GM12878 (cell line): ENCODE measurements around the gene NUDT7. TPM values are rescaled to one million over a fixed set of nuclear protein-coding genes. Genes with fewer than 3 reads are reported as not detected.
A peak's percentile ranks its signal among the peaks of the same experiment; 100 is the strongest.

Experiments
- ATAC-seq: fragments of 200-7000 bp; cut with Tn5 transposase; 3 replicates; pipeline ENCODE4 v1.9.1; 2020; ENCODE audit warnings: mild to moderate bottlenecking, moderate library complexity
- BruUV-seq: library from RNA; stranded (reverse); fragments of 400-500 nt; replicated peaks from 2 replicates; lab custom pipeline; 2021; lab: Mats Ljungman, UMichigan
- CTCF ChIA-PET: fragments of 300-600 bp; sonication (Branson Sonifier 250); formaldehyde crosslinking; extraction: SDS; loops from one replicate; lab custom pipeline; 2021; ENCODE audit warnings: inconsistent platforms; lab: Yijun Ruan, JAX
- POLR2A ChIA-PET: fragments of 350-600 bp; formaldehyde crosslinking; extraction: SDS; loops from one replicate; lab custom pipeline; 2021; ENCODE audit warnings: inconsistent platforms; lab: Charles Lee
- RAD21 ChIA-PET: fragments of 300-600 bp; sonication (Branson Sonifier 250); formaldehyde crosslinking; loops from one replicate; lab custom pipeline; 2023; ENCODE audit warnings: antibody characterized with exemption; ENCODE audit not compliant: unreplicated experiment; lab: Charles Lee
- SMC1A ChIA-PET: fragments of 300-600 bp; sonication (Branson Sonifier 250); formaldehyde crosslinking; loops from one replicate; lab custom pipeline; 2023; ENCODE audit not compliant: unreplicated experiment, uncharacterized antibody; lab: Charles Lee
- DNase-seq: peaks from one replicate; pipeline ENCODE4 v3.0.0-alpha.2; 2011; ENCODE audit warnings: low read depth, low spot score
- FAIRE-seq: peaks from 3 replicates; lab custom pipeline; 2011; peaks lifted over from hg19 to GRCh38; lab: Jason Lieb, UNC
- H2AFZ ChIP-seq: 2 replicates; pipeline ENCODE4 v1.6.0; 2011; ENCODE audit warnings: low read depth, low read length, control low read depth; ENCODE audit not compliant: control insufficient read depth
- H3K27ac ChIP-seq: 2 replicates; pipeline ENCODE4 v1.5.1; 2011; ENCODE audit warnings: control low read depth; ENCODE audit not compliant: control insufficient read depth, insufficient read depth
- H3K27me3 ChIP-seq, 2 experiments: replicated peaks in 1 of 2; 2 replicates each; pipeline versions ENCODE4 v1.6.0 to v1.6.1; 2011; ENCODE audit warnings: low read length in 1 of 2; ENCODE audit not compliant: control insufficient read depth in 2 of 2, insufficient read depth in 2 of 2
- H3K36me3 ChIP-seq, 2 experiments: 2 replicates each; pipeline ENCODE4 v1.5.1; 2011; ENCODE audit warnings: low read length in 1 of 2; ENCODE audit not compliant: control insufficient read depth in 2 of 2, insufficient read depth in 2 of 2
- H3K4me1 ChIP-seq: 2 replicates; pipeline ENCODE4 v1.6.1; 2011; ENCODE audit warnings: mild to moderate bottlenecking, low read length, moderate library complexity, mixed read lengths; ENCODE audit not compliant: control insufficient read depth, insufficient read depth
- H3K4me2 ChIP-seq: 2 replicates; pipeline ENCODE4 v1.6.0; 2011; ENCODE audit warnings: control low read depth; ENCODE audit not compliant: control insufficient read depth, insufficient read depth
- H3K4me3 ChIP-seq: fragments of 200-600 bp; sonication (generic); 2 replicates; pipeline ENCODE4 v1.5.1; 2016
- H3K79me2 ChIP-seq: 2 replicates; pipeline ENCODE4 v1.6.0; 2011; ENCODE audit warnings: low read length; ENCODE audit not compliant: control insufficient read depth, insufficient read depth
- H3K9ac ChIP-seq: 2 replicates; pipeline ENCODE4 v1.8.0; 2011; ENCODE audit warnings: low read length, control low read depth, mixed read lengths; ENCODE audit not compliant: control insufficient read depth, insufficient read depth
- H3K9me3 ChIP-seq: replicated peaks from 3 replicates; pipeline ENCODE4 v1.5.1; 2011; ENCODE audit warnings: mild to moderate bottlenecking, low read length; ENCODE audit not compliant: control insufficient read depth, insufficient read depth
- H4K20me1 ChIP-seq: 2 replicates; pipeline ENCODE4 v1.6.0; 2011; ENCODE audit not compliant: control insufficient read depth, insufficient read depth
- CTCF ChIP-seq, 3 experiments: IDR thresholded peaks in 2 of 3; conservative IDR thresholded peaks in 1 of 3; 2 replicates each; pipeline ENCODE4 v1.5.1; 2011; ENCODE audit warnings: low read depth in 3 of 3, low read length in 3 of 3, mild to moderate bottlenecking in 3 of 3, control low read depth in 2 of 3, moderate library complexity in 2 of 3, inconsistent platforms in 1 of 3, mixed read lengths in 1 of 3; ENCODE audit not compliant: control insufficient read depth in 2 of 3, insufficient read depth in 1 of 3; ENCODE audit errors: extremely low read depth in 1 of 3
- FOXM1 ChIP-seq: IDR thresholded peaks from 2 replicates; pipeline ENCODE4 v1.6.1; 2012; ENCODE audit warnings: low read depth, mild to moderate bottlenecking, inconsistent platforms, low read length, moderate library complexity
- NFYA ChIP-seq: IDR thresholded peaks from 2 replicates; pipeline ENCODE4 v1.6.1; 2011; ENCODE audit warnings: low read depth, mild to moderate bottlenecking, low read length, improper control_type of control experiment, borderline replicate concordance
- RAD21 ChIP-seq: IDR thresholded peaks from 2 replicates; pipeline ENCODE4 v1.6.1; 2011; ENCODE audit warnings: mild to moderate bottlenecking, low read depth, low read length, moderate library complexity; ENCODE audit not compliant: insufficient read depth
- SMC3 ChIP-seq: IDR thresholded peaks from 2 replicates; pipeline ENCODE4 v1.6.1; 2011; ENCODE audit warnings: low read length, improper control_type of control experiment, borderline replicate concordance
- SPI1 ChIP-seq: IDR thresholded peaks from 2 replicates; pipeline ENCODE4 v1.6.1; 2011; ENCODE audit warnings: low read depth, mild to moderate bottlenecking, low read length, moderate library complexity, borderline replicate concordance; ENCODE audit not compliant: insufficient read depth
- WGBS: methylation state at CpG from one replicate; pipeline ENCODE4 v1.1.6; 2016; ENCODE audit warnings: low lambda C conversion rate; ENCODE audit not compliant: insufficient replicate concordance, insufficient coverage; ENCODE audit errors: missing lambda C conversion rate; 5-methylcytosine and 5-hydroxymethylcytosine counted together
- in situ Hi-C: fragments of 300-500 bp; cut with MboI; formaldehyde crosslinking; loops from 9 replicates; pipeline ENCODE4 v1.14.3; 2018; ENCODE audit warnings: mixed read lengths
- intact Hi-C: fragments of 100-400 bp; cut with micrococcal nuclease; formaldehyde crosslinking; loops from one replicate; pipeline ENCODE4 v1.14.2; 2022; ENCODE audit not compliant: unreplicated experiment
- polyA plus RNA-seq, 11 experiments: library from polyadenylated mRNA; depleted of rRNA in 4 of 11; unstranded in 6 of 11; stranded (reverse) in 5 of 11; fragments of >200 nt; fragmentation: Nextera tagmentation in 4 of 11; fragmentation: Illumina TruSeq in 1 of 11; extraction: Ambion mirVana in 4 of 11; extraction: Trizol in 1 of 11; gene quantifications; 1 replicate in 1 of 11; 2 replicates in 10 of 11; pipeline versions ENCODE4 v1.2.1 to v1.2.3, GENCODE V29; 2011 to 2016; ENCODE audit warnings: inconsistent platforms in 2 of 11, missing spikeins in 2 of 11, low read depth in 1 of 11
- total RNA-seq, 4 experiments: library from RNA; depleted of rRNA in 3 of 4; stranded (reverse); fragments of >200 nt in 3 of 4; fragmentation: Illumina TruSeq in 1 of 4; extraction: Trizol in 1 of 4; gene quantifications; 2 replicates each; pipeline versions ENCODE4 v1.2.1 to v1.2.3, GENCODE V29; 2013 to 2021
- TF ChIP-seq, protein P1 (sequence below): fragments of 450-650 bp; IDR thresholded peaks from 2 replicates; pipeline ENCODE4 v1.6.1; 2017; ENCODE audit warnings: mild to moderate bottlenecking, moderate library complexity

The NUDT7 gene
- total and polyA plus RNA-seq, 10 of the 15 experiments (the other 5 are each of a cell fraction or from before 2014, with no cell fraction given) = 2.8 to 14.3 (median 5.2) TPM

DNA sequence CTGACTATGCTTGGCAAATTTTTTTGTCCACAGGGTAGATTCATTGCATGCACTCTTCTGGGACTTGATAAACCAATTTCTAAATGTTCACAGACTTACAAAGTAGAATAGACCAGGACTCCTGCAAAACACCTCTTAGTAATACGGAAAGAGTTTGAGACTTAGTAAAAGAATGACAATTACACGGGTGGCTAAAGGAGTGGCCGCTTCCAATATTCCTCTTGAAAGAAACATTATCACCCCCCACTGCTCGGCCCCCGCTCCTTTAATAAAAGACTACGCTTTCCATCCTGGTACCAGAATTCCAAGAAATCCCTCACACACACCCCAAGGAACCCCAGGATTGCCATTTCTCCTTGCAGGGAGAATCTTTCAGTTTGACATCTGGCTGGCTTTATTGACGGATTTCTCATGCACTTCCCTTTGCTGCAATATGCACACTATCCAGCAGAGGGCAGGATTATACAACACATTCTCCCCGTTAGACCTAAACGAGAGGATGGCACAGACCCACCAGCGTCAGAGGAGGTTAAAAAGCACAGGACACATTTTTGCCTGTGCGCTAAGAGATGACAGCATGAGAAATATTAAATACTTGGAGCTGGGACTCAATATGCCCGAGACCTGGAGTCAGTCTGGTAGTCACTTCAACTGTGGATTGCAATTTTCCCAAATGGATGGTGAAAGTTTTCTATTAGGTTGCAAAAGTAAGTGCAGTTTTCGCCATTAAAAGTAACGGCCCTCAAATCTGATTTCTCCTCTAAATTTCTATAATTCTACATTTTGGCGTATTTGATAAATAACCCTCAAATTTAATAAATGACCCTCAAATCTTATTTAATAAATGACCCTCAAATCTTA lies 46.6 kb upstream of the NUDT7 start:
- FAIRE-seq (peak; percentile 91), DNase-seq (peak; percentile 24), ATAC-seq (peak; percentile 88)
- in situ Hi-C loops (loop anchor here (5.0 kb wide), 2 partner anchors 297 to 327 kb away; no protein-coding TSS in a partner anchor), intact Hi-C loops (loop anchor here (1.0 to 10.0 kb wide), 6 partner anchors 107 to 559 kb away; partner anchors contain the start of gene WWOX)
- Histone ChIP-seq H2AFZ (no peak overlapping the region), H3K4me2 (no peak overlapping the region), H3K4me3 (no peak overlapping the region), H3K27ac (no peak overlapping the region), H3K27me3 (no peaks in the 10 kb centered on the region), H4K20me1 (no peaks in the 10 kb centered on the region), H3K9ac (no peak overlapping the region), H3K79me2 (no peaks in the 10 kb centered on the region), H3K36me3 (no peaks in the 10 kb centered on the region), H3K9me3 (no peaks in the 10 kb centered on the region), H3K4me1 (no peaks in the 10 kb centered on the region)
- no TSS peak for BruUV-seq
- 11% methylated on average over 15 of the region's 15 CpGs for WGBS
- SMC1A ChIA-PET = interaction anchor here (0.7 to 1.4 kb wide), 4 partner anchors 10 to 327 kb away, joined by 3 to 5 read pairs (median 4); no protein-coding TSS in a partner anchor
- POLR2A ChIA-PET = no interaction called here
- CTCF ChIA-PET = interaction anchor here (1.2 to 4.2 kb wide), 5 partner anchors 278 to 385 kb away, joined by 3 to 41 read pairs (median 8); no protein-coding TSS in a partner anchor
- RAD21 ChIA-PET = no interaction called here
- TF ChIP-seq CTCF (IDR thresholded peaks at IDR 0.05 in 2 of 3, conservative IDR thresholded peaks at IDR 0.05 in 1 of 3; ENCODE audit: control insufficient read depth in 2 of 3, extremely low read depth in 1 of 3, insufficient read depth in 1 of 3, low read depth in 3 of 3, low read length in 3 of 3) = peak; percentile 86 to 93 (median 89)
- peak; percentile 56; the same call in 1 of the 2 replicates for TF ChIP-seq SPI1
- TF ChIP-seq FOXM1 = 0 out of 2 replicates have a peak, but pooled peaks have one; percentile 48
- TF ChIP-seq NFYA = no peak
- TF ChIP-seq RAD21 = peak; percentile 99
- TF ChIP-seq SMC3 = peak; percentile 96
- TF ChIP-seq, protein P1, sequence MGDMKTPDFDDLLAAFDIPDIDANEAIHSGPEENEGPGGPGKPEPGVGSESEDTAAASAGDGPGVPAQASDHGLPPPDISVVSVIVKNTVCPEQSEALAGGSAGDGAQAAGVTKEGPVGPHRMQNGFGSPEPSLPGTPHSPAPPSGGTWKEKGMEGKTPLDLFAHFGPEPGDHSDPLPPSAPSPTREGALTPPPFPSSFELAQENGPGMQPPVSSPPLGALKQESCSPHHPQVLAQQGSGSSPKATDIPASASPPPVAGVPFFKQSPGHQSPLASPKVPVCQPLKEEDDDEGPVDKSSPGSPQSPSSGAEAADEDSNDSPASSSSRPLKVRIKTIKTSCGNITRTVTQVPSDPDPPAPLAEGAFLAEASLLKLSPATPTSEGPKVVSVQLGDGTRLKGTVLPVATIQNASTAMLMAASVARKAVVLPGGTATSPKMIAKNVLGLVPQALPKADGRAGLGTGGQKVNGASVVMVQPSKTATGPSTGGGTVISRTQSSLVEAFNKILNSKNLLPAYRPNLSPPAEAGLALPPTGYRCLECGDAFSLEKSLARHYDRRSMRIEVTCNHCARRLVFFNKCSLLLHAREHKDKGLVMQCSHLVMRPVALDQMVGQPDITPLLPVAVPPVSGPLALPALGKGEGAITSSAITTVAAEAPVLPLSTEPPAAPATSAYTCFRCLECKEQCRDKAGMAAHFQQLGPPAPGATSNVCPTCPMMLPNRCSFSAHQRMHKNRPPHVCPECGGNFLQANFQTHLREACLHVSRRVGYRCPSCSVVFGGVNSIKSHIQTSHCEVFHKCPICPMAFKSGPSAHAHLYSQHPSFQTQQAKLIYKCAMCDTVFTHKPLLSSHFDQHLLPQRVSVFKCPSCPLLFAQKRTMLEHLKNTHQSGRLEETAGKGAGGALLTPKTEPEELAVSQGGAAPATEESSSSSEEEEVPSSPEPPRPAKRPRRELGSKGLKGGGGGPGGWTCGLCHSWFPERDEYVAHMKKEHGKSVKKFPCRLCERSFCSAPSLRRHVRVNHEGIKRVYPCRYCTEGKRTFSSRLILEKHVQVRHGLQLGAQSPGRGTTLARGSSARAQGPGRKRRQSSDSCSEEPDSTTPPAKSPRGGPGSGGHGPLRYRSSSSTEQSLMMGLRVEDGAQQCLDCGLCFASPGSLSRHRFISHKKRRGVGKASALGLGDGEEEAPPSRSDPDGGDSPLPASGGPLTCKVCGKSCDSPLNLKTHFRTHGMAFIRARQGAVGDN = no peak
- TF ChIP-seq, all 136 proteins: peak for 5
